Dedifferentiated amniotic fluid mesenchymal stem cell (primary cell): ENCODE data around the gene SPEF1.
"Not testable (repeated sequence)": the region's sequence is repeated elsewhere in the genome, so short reads cannot be mapped to it uniquely, and the experiment has no call there.

Experiments
- DNase-seq: peaks from one replicate; pipeline ENCODE4 v3.0.0-alpha.2; 2016; ENCODE audit errors: extremely low spot score

The SPEF1 gene

GRCh38 chr20:3808544-3808943, 27.3 kb upstream of the SPEF1 start:
- no peak for DNase-seq

GRCh38 chr20:3804781-3805180, 23.5 kb upstream of the SPEF1 start:
- DNase-seq, result no peak

- DNase-seq, result no peak
Observed at GRCh38 chr20:3804254-3804751, 23.1 kb upstream of the SPEF1 start.

- no peak for DNase-seq
Observed at GRCh38 chr20:3803854-3804253, 22.6 kb upstream of the SPEF1 start.

- DNase-seq, result no peak
Observed at GRCh38 chr20:3803289-3803688, 22.0 kb upstream of the SPEF1 start.

GRCh38 chr20:3802524-3803239, 21.4 kb upstream of the SPEF1 start:
- no peak for DNase-seq

GRCh38 chr20:3801846-3802245, 20.6 kb upstream of the SPEF1 start:
- no peak for DNase-seq

GRCh38 chr20:3801299-3801698, 20.1 kb upstream of the SPEF1 start:
- DNase-seq, result no peak

- no peak for DNase-seq
Observed at GRCh38 chr20:3800878-3801260, 19.6 kb upstream of the SPEF1 start.

GRCh38 chr20:3800256-3800877, 19.1 kb upstream of the SPEF1 start:
- DNase-seq, result no peak

GRCh38 chr20:3798908-3799248, 17.6 kb upstream of the SPEF1 start:
- DNase-seq, result no peak

- no peak for DNase-seq
Observed at GRCh38 chr20:3798373-3798768, 17.1 kb upstream of the SPEF1 start.

- DNase-seq, result no peak
Observed at GRCh38 chr20:3797592-3798372, 16.5 kb upstream of the SPEF1 start.

GRCh38 chr20:3797226-3797545, 15.9 kb upstream of the SPEF1 start:
- DNase-seq, result no peak

GRCh38 chr20:3796477-3797225, 15.4 kb upstream of the SPEF1 start:
- no peak for DNase-seq

GRCh38 chr20:3795511-3796468, 14.5 kb upstream of the SPEF1 start, which contains the start of gene CDC25B:
Gene CDC25B, plus strand, starts transcription at chr20:3796310. Its CDS starts 222 bp downstream, at chr20:3796532.
- DNase-seq, result peak; percentile 89

GRCh38 chr20:3794701-3795420, 13.6 kb upstream of the SPEF1 start:
- no peak for DNase-seq

- DNase-seq, result not testable (repeated sequence)
Observed at GRCh38 chr20:3794168-3794567, 12.9 kb upstream of the SPEF1 start.

- not testable (repeated sequence) for DNase-seq
Observed at GRCh38 chr20:3789201-3789600, 8.0 kb upstream of the SPEF1 start.

- DNase-seq, result no peak
Observed at GRCh38 chr20:3788685-3789155, 7.5 kb upstream of the SPEF1 start.
